ENCODE data around the gene LGR5. TPM values are rescaled to one million over a fixed set of nuclear protein-coding genes. Genes with fewer than 3 reads are reported as not detected.

The LGR5 gene
- total and polyA plus RNA-seq, 2 of the 8 experiments (the other 6 are each of a cell fraction or from before 2014, with no cell fraction given) = 0.08 to 0.19 TPM

DNA sequence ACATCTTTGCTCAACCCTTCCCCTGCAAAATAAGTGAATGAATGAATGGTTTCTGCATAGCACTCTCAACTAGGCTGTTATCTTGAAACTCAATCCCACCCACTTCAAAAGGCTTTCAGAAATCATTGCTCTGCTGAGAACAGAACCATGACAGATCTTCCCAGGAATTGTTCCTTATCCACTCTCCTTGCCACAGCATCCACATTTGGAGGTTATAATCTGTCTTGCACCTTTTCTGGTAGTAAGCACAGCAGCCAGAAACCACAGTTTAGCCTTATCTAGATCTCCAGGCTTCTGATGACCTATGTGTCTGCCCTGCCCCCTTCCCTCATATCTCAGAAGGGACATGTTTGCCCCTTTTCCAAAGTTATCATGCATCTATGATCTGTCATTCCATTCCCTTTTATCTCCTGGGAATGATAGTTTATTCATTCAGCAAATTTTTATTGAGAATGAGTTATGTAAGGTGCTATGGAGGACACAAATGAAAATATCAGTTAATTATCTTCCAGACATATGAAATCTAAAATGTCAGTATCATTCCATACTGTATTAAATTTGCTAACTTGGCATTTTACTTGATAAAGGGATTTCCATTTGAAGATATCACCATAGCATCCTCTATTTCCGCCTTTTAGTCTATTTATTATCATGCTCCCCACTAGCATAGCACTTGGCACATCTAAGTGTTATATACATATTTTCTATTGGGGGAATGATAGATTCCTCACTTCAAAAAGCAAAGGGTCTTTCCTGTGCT, 21.4 kb downstream of the LGR5 start (continued):
- TF ChIP-seq, protein P1, sequence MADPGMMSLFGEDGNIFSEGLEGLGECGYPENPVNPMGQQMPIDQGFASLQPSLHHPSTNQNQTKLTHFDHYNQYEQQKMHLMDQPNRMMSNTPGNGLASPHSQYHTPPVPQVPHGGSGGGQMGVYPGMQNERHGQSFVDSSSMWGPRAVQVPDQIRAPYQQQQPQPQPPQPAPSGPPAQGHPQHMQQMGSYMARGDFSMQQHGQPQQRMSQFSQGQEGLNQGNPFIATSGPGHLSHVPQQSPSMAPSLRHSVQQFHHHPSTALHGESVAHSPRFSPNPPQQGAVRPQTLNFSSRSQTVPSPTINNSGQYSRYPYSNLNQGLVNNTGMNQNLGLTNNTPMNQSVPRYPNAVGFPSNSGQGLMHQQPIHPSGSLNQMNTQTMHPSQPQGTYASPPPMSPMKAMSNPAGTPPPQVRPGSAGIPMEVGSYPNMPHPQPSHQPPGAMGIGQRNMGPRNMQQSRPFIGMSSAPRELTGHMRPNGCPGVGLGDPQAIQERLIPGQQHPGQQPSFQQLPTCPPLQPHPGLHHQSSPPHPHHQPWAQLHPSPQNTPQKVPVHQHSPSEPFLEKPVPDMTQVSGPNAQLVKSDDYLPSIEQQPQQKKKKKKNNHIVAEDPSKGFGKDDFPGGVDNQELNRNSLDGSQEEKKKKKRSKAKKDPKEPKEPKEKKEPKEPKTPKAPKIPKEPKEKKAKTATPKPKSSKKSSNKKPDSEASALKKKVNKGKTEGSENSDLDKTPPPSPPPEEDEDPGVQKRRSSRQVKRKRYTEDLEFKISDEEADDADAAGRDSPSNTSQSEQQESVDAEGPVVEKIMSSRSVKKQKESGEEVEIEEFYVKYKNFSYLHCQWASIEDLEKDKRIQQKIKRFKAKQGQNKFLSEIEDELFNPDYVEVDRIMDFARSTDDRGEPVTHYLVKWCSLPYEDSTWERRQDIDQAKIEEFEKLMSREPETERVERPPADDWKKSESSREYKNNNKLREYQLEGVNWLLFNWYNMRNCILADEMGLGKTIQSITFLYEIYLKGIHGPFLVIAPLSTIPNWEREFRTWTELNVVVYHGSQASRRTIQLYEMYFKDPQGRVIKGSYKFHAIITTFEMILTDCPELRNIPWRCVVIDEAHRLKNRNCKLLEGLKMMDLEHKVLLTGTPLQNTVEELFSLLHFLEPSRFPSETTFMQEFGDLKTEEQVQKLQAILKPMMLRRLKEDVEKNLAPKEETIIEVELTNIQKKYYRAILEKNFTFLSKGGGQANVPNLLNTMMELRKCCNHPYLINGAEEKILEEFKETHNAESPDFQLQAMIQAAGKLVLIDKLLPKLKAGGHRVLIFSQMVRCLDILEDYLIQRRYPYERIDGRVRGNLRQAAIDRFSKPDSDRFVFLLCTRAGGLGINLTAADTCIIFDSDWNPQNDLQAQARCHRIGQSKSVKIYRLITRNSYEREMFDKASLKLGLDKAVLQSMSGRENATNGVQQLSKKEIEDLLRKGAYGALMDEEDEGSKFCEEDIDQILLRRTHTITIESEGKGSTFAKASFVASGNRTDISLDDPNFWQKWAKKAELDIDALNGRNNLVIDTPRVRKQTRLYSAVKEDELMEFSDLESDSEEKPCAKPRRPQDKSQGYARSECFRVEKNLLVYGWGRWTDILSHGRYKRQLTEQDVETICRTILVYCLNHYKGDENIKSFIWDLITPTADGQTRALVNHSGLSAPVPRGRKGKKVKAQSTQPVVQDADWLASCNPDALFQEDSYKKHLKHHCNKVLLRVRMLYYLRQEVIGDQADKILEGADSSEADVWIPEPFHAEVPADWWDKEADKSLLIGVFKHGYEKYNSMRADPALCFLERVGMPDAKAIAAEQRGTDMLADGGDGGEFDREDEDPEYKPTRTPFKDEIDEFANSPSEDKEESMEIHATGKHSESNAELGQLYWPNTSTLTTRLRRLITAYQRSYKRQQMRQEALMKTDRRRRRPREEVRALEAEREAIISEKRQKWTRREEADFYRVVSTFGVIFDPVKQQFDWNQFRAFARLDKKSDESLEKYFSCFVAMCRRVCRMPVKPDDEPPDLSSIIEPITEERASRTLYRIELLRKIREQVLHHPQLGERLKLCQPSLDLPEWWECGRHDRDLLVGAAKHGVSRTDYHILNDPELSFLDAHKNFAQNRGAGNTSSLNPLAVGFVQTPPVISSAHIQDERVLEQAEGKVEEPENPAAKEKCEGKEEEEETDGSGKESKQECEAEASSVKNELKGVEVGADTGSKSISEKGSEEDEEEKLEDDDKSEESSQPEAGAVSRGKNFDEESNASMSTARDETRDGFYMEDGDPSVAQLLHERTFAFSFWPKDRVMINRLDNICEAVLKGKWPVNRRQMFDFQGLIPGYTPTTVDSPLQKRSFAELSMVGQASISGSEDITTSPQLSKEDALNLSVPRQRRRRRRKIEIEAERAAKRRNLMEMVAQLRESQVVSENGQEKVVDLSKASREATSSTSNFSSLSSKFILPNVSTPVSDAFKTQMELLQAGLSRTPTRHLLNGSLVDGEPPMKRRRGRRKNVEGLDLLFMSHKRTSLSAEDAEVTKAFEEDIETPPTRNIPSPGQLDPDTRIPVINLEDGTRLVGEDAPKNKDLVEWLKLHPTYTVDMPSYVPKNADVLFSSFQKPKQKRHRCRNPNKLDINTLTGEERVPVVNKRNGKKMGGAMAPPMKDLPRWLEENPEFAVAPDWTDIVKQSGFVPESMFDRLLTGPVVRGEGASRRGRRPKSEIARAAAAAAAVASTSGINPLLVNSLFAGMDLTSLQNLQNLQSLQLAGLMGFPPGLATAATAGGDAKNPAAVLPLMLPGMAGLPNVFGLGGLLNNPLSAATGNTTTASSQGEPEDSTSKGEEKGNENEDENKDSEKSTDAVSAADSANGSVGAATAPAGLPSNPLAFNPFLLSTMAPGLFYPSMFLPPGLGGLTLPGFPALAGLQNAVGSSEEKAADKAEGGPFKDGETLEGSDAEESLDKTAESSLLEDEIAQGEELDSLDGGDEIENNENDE (IDR thresholded peaks at IDR 0.05; ENCODE audit: insufficient replicate concordance, low read length) = no peak
- no peak for TF ChIP-seq SIX5 (IDR thresholded peaks at IDR 0.05; ENCODE audit: low read depth, low read length)
